Endothelial cell of umbilical vein (primary cell): ENCODE data around the gene CNOT4. TPM values are rescaled to one million over a fixed set of nuclear protein-coding genes. Genes with fewer than 3 reads are reported as not detected.

Experiments used
- BruUV-seq: library from RNA; stranded (reverse); fragments of 400-500 nt; replicated peaks from 2 replicates; lab custom pipeline; 2021; lab: Mats Ljungman, UMichigan
- CTCF ChIA-PET: fragments of 300-600, 350-600 bp; sonication (Branson Sonifier 250); formaldehyde crosslinking; loops from one replicate; lab custom pipeline; 2021; ENCODE audit warnings: antibody characterized with exemption, inconsistent platforms; lab: Charles Lee
- POLR2A ChIA-PET: fragments of 300-600, 350-600 bp; sonication (Branson Sonifier 250); formaldehyde crosslinking; loops from one replicate; lab custom pipeline; 2021; ENCODE audit warnings: antibody characterized with exemption, inconsistent platforms; lab: Charles Lee
- DNase-seq: peaks from one replicate; pipeline ENCODE4 v3.0.0-alpha.2; 2011; ENCODE audit warnings: low read depth, low spot score
- FAIRE-seq: peaks from 2 replicates; lab custom pipeline; 2011; peaks lifted over from hg19 to GRCh38; lab: Jason Lieb, UNC
- H2AFZ ChIP-seq: 2 replicates; pipeline ENCODE4 v1.6.0; 2012; ENCODE audit warnings: low read depth, low read length, control low read depth, inconsistent platforms
- H3K27ac ChIP-seq: 2 replicates; pipeline ENCODE4 v1.5.1; 2011; ENCODE audit warnings: low read depth, mild to moderate bottlenecking, control low read depth, low read length, moderate library complexity; ENCODE audit not compliant: insufficient read depth
- H3K27me3 ChIP-seq, 2 experiments: 2 replicates each; pipeline versions ENCODE4 v1.6.0 to v1.6.1; 2011; ENCODE audit warnings: low read length in 2 of 2, mixed read lengths in 1 of 2; ENCODE audit not compliant: control insufficient read depth in 2 of 2, insufficient read depth in 2 of 2
- H3K36me3 ChIP-seq, 2 experiments: 2 replicates in 1 of 2; 3 replicates in 1 of 2; pipeline ENCODE4 v1.5.1; 2011; ENCODE audit warnings: low read length in 2 of 2, mild to moderate bottlenecking in 1 of 2, moderate library complexity in 1 of 2; ENCODE audit not compliant: control insufficient read depth in 2 of 2, insufficient read depth in 2 of 2; ENCODE audit errors: extremely low read depth in 1 of 2
- H3K4me1 ChIP-seq: 3 replicates; pipeline ENCODE4 v1.5.1; 2011; ENCODE audit warnings: mild to moderate bottlenecking, low read length; ENCODE audit not compliant: control insufficient read depth, insufficient read depth; ENCODE audit errors: extremely low read depth
- H3K4me2 ChIP-seq: 2 replicates; pipeline ENCODE4 v1.6.1; 2011; ENCODE audit warnings: low read length, control low read depth, mixed read lengths; ENCODE audit not compliant: insufficient read depth
- H3K4me3 ChIP-seq, 3 experiments: fragments of 200-600 bp in 1 of 3; sonication (generic), shearing (Covaris generic) in 1 of 3; replicated peaks in 1 of 3; 2 replicates each; pipeline ENCODE4 v1.5.1; 2011 to 2016; ENCODE audit warnings: control low read depth in 3 of 3, low read length in 3 of 3, mild to moderate bottlenecking in 2 of 3, inconsistent platforms in 1 of 3, low read depth in 1 of 3, moderate library complexity in 1 of 3; ENCODE audit not compliant: insufficient read depth in 1 of 3
- H3K79me2 ChIP-seq: 2 replicates; pipeline ENCODE4 v1.6.0; 2012; ENCODE audit warnings: low read length, inconsistent platforms; ENCODE audit not compliant: control insufficient read depth, insufficient read depth
- H3K9ac ChIP-seq: replicated peaks from 2 replicates; pipeline ENCODE3; 2011; ENCODE audit warnings: low read length, control low read depth; ENCODE audit not compliant: insufficient read depth; ENCODE audit errors: extremely low read depth
- H3K9me1 ChIP-seq: replicated peaks from 3 replicates; pipeline ENCODE4 v1.6.0; 2011; ENCODE audit warnings: mild to moderate bottlenecking, low read length; ENCODE audit not compliant: control insufficient read depth, insufficient read depth; ENCODE audit errors: extremely low read depth
- H3K9me3 ChIP-seq: replicated peaks from 2 replicates; pipeline ENCODE4 v1.5.1; 2012; ENCODE audit warnings: low read length, inconsistent platforms; ENCODE audit not compliant: control insufficient read depth, insufficient read depth
- H4K20me1 ChIP-seq: replicated peaks from 2 replicates; pipeline ENCODE3; 2011; ENCODE audit warnings: mild to moderate bottlenecking, low read length; ENCODE audit not compliant: control insufficient read depth, insufficient read depth; ENCODE audit errors: extremely low read depth
- CTCF ChIP-seq, 2 donors: IDR thresholded peaks; 1 replicate in 1 of 2; 2 replicates in 1 of 2; pipeline ENCODE4 v1.5.1; 2011; ENCODE audit warnings: low read length in 2 of 2, mild to moderate bottlenecking in 2 of 2, moderate library complexity in 2 of 2, control low read depth in 1 of 2, inconsistent platforms in 1 of 2, low read depth in 1 of 2; ENCODE audit not compliant: insufficient read depth in 1 of 2; ENCODE audit errors: extremely low read depth in 1 of 2
- EZH2 ChIP-seq: IDR thresholded peaks from 2 replicates; pipeline ENCODE4 v1.6.1; 2012; ENCODE audit warnings: borderline replicate concordance, low read depth, mild to moderate bottlenecking, moderate library complexity, low read length, inconsistent platforms; ENCODE audit not compliant: severe bottlenecking
- FOS ChIP-seq: IDR thresholded peaks from 2 replicates; pipeline ENCODE4 v1.6.1; 2011; ENCODE audit warnings: mild to moderate bottlenecking, low read length, moderate library complexity, borderline replicate concordance; ENCODE audit not compliant: insufficient read depth
- JUN ChIP-seq: IDR thresholded peaks from 2 replicates; pipeline ENCODE4 v1.6.1; 2011; ENCODE audit warnings: borderline replicate concordance, low read depth; ENCODE audit not compliant: insufficient read length, insufficient read depth
- MYC ChIP-seq: IDR thresholded peaks from one replicate; pipeline ENCODE4 v1.6.1; 2011; ENCODE audit warnings: mild to moderate bottlenecking, low read depth, low read length
- POLR2A ChIP-seq: IDR thresholded peaks from 2 replicates; pipeline ENCODE4 v1.6.1; 2012; ENCODE audit warnings: low read depth, mild to moderate bottlenecking, control low read depth, low read length
- POLR2AphosphoS5 ChIP-seq: IDR thresholded peaks from 2 replicates; pipeline ENCODE4 v1.6.1; 2012; ENCODE audit warnings: low read depth, mild to moderate bottlenecking, control low read depth, low read length, moderate library complexity; ENCODE audit not compliant: insufficient read depth
- dilution Hi-C: fragments of 300-500 bp; cut with MboI; formaldehyde crosslinking; loops from one replicate; pipeline ENCODE4 v1.15.0; 2019; ENCODE audit warnings: low sequenced_read_pairs; ENCODE audit not compliant: extremely low pct_ligation_motif_present
- intact Hi-C: fragments of 100-400 bp; cut with micrococcal nuclease; formaldehyde crosslinking; loops from one replicate; pipeline ENCODE4 v1.10.0; 2022
- polyA plus RNA-seq, 4 experiments: library from polyadenylated mRNA; depleted of rRNA in 3 of 4; stranded (reverse) in 3 of 4; unstranded in 1 of 4; fragments of >200 nt; gene quantifications; 2 replicates each; pipeline versions ENCODE4 v1.2.1 to v1.2.3, GENCODE V29; 2011 to 2012; ENCODE audit warnings: missing spikeins in 1 of 4
- total RNA-seq: library from RNA; stranded (reverse); gene quantifications from 2 replicates; pipeline ENCODE4 v1.2.3, GENCODE V29; 2021

The CNOT4 gene
- total and polyA plus RNA-seq, 2 donors (not counting 3 experiments of a cell fraction or from before 2014, with no cell fraction given): 10.3 to 21.7 TPM

DNA sequence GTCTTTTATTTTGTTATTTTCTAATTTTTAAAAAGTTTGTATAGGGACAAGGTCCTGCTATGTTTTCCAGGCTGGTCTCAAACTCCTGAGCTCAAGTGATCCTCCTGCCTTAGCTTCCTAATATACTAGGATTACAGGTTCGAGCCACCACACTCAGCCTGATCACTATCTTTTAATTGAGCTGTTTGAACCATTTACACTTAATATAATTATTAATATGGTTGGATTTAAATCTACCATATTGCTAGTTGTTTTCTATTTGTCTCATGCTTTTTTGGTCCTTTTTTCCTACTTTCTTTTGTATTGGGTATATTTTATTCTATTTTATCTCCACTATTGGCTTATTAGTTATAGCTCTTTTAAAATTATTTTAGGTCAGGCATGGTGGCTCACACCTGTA is 13.2 kb upstream of the CNOT4 start:
- intact Hi-C loops (no loop called here), dilution Hi-C loops (no loop called here)
- H3K27ac ChIP-seq: no peak overlapping the region
- H3K36me3 ChIP-seq: no peaks in the 10 kb centered on the region
- H3K9ac ChIP-seq: no peak overlapping the region
- no peak overlapping the region for H3K4me3 ChIP-seq
- H2AFZ ChIP-seq: no peak overlapping the region
- no peaks in the 10 kb centered on the region for H4K20me1 ChIP-seq
- no peaks in the 10 kb centered on the region for H3K9me3 ChIP-seq
- H3K27me3 ChIP-seq: no peaks in the 10 kb centered on the region
- H3K79me2 ChIP-seq: no peaks in the 10 kb centered on the region
- no peak overlapping the region for H3K4me2 ChIP-seq
- ChIA-PET POLR2A (no interaction called here), CTCF (interaction anchor here (0.6 to 1.9 kb wide), 9 partner anchors 9 to 249 kb away, joined by 3 to 5 read pairs (median 3); no protein-coding TSS in a partner anchor)
- DNase-seq: no peak
- FAIRE-seq: no peak
- H3K9me1 ChIP-seq: no peaks in the 10 kb centered on the region
- no TSS peak for BruUV-seq
- TF ChIP-seq POLR2A (no peak), CTCF (IDR thresholded peaks at IDR 0.05; ENCODE audit: extremely low read depth in 1 of 2, insufficient read depth in 1 of 2, low read depth in 1 of 2, low read length in 2 of 2) (no peak), FOS (no peak), EZH2 (no peak), POLR2AphosphoS5 (no peak), JUN (no peak), MYC (no peak)
- no peaks in the 10 kb centered on the region for H3K4me1 ChIP-seq
